Activated T-cell treated with anti-CD3 and anti-CD28 coated beads for 1 hour (primary cell): Measurements from ENCODE around the gene DARS2.
A peak's percentile ranks its signal among the peaks of the same experiment; 100 is the strongest.
"Not testable (repeated sequence)": the region's sequence is repeated elsewhere in the genome, so short reads cannot be mapped to it uniquely, and the experiment has no call there.

ENCODE experiments used
- DNase-seq: peaks from one replicate; pipeline ENCODE4 v3.0.0-alpha.2; 2020; ENCODE audit warnings: low read depth

The DARS2 gene

DNA sequence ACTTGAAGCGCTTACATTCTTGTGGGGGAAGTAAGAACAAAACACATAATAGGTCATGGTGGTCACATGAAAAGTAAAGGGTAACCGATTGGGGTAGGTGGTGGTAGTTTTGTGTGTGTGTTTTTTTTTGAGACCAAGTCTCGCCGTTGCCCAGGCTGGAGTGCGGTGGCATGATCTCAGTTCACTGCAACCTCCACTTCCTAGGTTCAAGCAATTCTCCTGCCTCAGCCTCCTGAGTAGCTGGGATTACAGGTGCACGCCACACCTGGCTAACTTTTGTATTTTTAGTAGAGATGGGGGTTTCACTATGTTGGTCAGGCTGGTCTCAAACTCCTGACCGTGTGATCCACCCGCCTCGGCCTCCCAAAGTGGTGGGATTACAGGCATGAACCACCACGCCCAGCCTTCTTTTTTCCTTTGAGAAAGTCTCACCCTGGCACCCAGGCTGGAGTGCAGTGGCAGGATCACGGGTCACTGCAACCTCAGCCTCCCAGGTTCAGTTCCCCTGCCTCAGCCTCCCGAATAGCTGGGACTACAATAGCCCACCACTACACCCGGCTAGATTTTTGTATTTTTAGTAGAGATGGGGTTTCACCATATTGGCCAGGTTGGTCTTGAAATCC lies 37.8 kb downstream of the DARS2 start:
- DNase-seq, result not testable (repeated sequence)

DNA sequence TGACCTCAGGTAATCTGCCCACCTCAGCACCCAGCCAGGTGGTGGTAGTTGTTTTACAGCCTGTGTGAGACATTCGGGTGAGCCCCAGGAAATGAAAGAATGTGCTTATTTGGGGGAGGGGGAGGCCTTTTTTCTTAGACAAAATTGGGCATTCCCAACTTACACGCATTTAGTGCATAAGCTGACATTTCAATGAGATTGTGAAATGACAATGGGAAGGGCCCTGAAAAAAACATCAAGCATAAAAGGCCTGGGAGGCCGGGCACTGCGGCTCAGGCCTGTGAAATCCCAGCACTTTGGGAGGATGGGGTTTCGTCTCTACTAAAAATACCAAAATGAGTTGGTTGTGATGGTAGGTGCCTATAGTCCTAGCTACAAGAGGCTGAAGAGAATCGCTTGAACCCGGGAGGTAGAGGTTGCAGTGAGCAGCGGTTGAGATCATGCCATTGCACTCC lies 38.3 kb downstream of the DARS2 start:
- DNase-seq, result no peak

DNA sequence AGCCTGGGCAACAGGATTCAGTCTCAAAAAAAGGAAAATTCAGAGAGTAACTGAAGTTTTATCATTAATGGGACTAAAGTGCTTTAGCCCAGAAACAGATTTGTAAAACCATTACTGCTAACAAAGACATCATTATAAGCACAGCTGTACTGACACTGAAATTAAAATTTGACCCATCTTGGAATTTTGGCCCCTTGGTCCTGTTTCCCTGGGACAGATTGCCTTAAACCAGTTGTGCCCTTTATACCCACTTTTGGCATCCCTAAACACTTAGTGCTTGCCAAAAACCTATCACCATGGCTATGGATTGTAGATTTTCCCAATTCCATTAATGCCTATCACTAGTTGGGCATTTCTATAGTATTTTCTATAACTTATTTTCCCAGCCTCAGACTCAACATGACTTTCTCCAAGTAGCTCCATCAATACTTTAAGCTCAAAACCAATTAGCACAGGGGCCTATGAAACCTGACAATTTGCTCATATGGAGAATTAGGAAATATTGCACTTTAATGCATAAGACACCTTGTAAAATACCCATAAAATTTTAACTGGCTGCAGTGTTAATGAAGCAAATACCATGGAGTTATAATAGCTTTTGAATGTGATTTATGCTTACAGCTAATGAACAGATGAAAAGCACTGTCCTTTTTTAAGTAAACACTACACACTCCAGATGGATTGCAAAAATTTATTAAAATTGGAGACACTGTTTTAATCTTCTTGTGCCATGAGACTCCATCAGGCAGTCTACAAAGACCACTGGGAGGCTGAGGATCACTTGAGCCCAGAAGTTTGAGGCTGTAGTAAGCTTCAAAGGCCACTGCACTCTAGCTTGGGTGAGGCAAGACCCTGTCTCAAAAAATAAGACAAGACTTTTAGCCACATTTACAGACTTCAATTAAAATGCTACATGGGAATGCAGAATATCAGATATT lies 39.0 kb downstream of the DARS2 start:
- DNase-seq, result no peak

- DNase-seq, result no peak
Measured at GRCh38 chr1:173864179-173864867, 39.9 kb downstream of the DARS2 start.

GRCh38 chr1:173865468-173866164 lies 41.1 kb downstream of the DARS2 start:
- no peak for DNase-seq

- no peak for DNase-seq
Measured at GRCh38 chr1:173866413-173867115, 42.1 kb downstream of the DARS2 start.

GRCh38 chr1:173867141-173867752 lies 42.8 kb downstream of the DARS2 start:
- DNase-seq, result no peak

DNA sequence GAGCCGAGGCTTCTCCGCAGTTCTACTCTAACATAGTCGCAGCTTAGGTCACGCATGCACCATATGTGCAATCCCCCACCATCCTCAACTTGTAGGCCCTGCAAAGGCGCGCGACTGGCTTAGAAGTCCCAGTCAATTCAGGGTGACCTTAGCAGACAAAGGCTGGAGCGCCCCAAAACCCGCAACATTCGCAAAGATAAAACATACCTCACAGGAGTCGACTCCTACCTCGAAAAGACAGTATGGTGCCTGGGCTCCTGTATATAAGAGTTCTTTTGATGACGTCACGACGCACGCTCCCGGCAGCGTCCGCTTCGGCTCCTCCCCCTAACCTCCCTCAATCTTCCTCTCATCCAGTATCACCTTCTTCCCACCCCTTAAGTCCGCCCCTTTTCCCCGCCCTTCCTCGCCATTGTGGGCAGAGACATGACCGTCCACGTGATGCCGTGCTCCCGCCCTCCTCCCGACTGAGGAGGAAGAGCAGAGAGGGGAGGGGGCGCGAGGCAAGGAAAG lies 43.3 kb downstream of the DARS2 start, which contains the start of gene GAS5:
Gene GAS5 (minus strand): TSS at position 237 of the 513 bp plus-strand sequence.
- peak; percentile 98 for DNase-seq

DNA sequence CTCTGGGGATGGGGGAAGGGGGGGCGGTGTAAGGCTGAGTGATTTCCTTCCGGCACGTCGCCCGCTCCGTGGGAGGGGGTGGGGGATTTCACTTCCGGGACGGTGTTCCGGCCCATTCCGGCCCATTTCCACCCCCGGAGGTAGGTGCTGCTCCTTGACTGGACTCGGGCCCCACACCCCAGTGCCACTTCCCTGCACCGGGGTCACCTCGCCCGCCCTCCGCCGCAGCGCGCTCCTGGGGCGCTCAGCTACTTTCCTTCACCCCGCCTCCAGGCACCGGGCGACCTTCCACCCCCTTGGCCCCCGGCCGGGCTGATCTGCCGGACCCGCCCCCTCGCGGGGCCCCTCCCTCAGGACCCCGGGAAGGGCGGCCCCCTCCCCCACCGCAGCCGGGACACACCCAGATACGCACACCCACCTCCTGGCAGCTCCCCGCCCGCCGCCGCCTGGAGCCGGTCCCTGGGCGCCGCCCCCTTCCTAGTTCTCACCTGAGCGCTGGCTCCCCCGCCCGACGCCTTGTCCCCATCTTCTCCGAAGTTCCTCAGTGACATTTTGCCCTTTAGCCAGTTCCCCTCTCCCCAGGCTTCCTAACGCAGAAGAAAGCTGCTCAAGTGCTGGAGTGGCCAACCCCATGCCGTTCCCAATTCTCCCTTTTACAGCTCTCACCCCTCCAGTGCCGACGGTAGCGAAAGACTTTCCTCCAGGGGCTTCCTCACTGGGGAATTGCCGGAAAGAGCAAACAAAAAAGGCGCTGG lies 44.0 kb downstream of the DARS2 start, which contains the start of gene ZBTB37:
Gene ZBTB37 (plus strand): TSS at position 115 of the 755 bp plus-strand sequence. CDS start 1,846 bp downstream, outside the sequence.
- peak; percentile 90 for DNase-seq

DNA sequence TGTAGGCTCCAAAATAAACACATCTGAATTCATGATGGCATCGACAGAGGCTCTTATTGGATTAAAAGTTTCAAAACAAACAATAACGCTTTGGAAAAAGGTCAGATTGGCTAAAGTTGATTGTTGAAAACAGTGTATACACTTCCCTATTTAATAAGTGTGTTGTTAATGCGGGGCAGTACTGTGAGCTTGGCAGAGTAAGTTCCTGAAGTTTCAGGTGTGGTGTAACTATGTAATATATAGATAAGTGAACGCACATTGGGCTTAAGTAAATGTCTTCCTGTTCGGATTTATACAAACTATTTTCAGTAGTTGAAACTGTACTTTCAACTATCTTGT lies 44.5 kb downstream of the DARS2 start:
- DNase-seq, result no peak

DNA sequence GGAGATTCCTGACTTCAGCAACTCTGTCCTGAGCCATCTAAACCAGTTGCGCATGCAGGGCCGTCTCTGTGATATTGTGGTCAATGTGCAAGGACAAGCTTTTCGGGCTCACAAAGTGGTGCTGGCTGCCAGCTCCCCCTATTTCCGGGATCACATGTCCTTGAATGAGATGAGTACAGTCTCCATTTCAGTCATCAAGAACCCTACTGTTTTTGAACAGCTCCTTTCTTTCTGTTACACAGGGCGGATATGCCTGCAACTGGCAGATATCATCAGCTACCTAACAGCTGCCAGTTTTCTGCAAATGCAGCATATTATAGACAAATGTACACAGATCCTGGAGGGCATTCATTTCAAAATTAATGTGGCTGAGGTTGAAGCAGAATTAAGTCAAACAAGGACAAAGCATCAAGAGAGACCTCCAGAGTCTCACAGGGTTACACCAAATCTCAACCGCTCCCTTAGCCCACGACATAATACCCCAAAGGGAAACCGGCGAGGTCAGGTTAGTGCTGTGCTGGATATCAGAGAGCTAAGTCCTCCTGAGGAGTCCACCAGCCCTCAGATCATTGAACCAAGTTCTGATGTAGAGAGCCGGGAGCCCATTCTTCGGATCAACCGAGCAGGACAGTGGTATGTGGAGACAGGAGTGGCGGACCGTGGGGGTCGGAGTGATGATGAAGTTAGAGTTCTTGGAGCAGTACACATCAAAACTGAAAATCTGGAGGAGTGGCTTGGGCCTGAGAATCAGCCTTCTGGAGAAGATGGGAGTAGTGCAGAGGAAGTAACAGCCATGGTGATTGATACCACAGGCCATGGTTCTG lies 46.0 kb downstream of the DARS2 start:
- DNase-seq, result no peak

- no peak for DNase-seq
Measured at GRCh38 chr1:173871091-173871490, 46.6 kb downstream of the DARS2 start.

DNA sequence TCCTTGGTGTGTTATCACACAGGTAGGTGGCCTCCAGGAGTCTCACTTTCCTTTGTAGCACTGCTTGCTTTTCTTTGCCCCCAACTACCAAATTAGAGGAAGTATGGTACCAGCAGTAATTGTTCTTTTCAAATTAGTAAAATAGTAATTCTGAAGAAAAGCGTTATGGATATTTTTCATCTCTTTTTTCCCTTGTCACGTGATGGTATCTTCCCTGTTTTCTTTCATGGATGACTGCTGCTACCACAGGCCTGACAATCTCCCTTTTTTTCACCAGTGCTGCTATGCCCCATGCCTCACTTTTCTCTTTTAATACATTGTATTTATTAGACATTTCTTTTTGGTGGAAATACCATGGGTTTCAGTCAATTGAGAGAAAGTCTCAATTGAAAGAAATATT lies 47.0 kb downstream of the DARS2 start:
- DNase-seq, result no peak

DNA sequence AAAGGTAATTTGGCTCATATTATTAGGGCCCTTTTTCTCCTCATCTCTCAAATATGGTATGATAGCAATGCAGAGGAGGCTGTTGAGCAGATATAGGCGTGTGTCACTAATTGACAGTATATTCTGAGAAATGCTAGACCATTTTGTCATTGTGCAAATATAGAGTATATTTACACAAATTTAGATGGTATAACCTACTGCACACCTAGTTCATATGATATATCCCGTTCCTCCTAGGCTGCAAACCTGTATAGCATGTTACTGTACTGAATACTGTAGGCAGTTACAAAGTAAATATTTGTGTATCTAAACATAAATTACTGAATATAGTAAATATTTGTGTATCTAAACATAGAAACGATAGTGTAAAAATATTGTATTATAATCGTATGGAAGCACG lies 52.3 kb downstream of the DARS2 start:
- no peak for DNase-seq

GRCh38 chr1:173878251-173878650 lies 53.8 kb downstream of the DARS2 start:
- no peak for DNase-seq

- DNase-seq, result not testable (repeated sequence)
Measured at GRCh38 chr1:173881117-173881516, 56.6 kb downstream of the DARS2 start.

DNA sequence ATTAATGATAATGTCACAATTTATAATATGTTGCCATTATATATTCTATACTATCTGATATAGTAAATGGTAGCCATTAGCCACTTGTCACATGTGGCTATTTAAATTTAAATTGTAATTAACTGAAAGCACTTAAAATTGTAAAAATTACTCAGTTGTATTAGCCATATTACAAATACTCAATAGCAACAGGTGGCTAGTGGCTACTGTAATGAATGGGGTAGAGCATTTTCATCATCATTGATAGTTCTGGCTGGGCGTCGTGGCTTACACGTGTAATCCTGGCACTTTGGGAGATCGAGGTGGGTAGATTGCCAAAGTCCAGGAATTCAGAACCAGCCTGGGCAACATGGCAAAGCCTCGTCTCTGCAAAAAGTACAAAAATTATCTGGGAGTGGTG lies 60.2 kb downstream of the DARS2 start:
- no peak for DNase-seq

- DNase-seq, result no peak
Measured at GRCh38 chr1:173886746-173887611, 62.5 kb downstream of the DARS2 start.
